Measurements from ENCODE around the gene ACSS3.
"Not testable (repeated sequence)": the region's sequence is repeated elsewhere in the genome, so short reads cannot be mapped to it uniquely, and the experiment has no call there.

The ACSS3 gene

DNA sequence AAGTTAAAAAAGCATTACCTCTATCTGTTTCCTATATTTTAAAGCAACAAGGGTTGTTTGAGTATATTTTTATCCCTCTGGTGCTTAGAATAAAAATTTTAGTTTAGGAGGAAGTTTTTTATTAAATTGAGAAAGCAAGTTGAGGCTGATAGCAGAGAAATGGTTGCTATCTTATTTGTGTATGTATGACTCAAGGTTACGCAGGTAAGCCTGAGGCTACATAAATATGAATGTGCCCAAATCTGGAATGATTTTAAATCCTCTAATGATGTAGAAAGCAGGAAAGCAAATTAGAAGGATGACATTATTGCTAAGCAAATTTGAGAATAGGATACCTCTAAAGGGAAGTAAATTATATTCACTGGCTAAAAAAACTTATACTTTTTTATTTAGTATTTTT, 109.8 kb downstream of the ACSS3 start:
- H2AFZ ChIP-seq (ENCODE audit: insufficient read depth, low read length, poor library complexity): no peak overlapping the region
- no peak overlapping the region for H2AK5ac ChIP-seq (ENCODE audit: low read length)
- no peak overlapping the region for H3K9ac ChIP-seq (ENCODE audit: low read length)
- no peak overlapping the region for H2BK120ac ChIP-seq (ENCODE audit: insufficient read depth, low read length, poor library complexity)
- H3K27ac ChIP-seq (ENCODE audit: low read depth, low read length): no peak overlapping the region
- no peaks in the 10 kb centered on the region for H3K27me3 ChIP-seq (ENCODE audit: insufficient read depth, low read length)
- H2BK5ac ChIP-seq (ENCODE audit: low read depth, low read length, poor library complexity): no peak overlapping the region
- H3K4me1 ChIP-seq (ENCODE audit: control insufficient read depth in 1 of 2, insufficient read depth in 2 of 2, low read length in 2 of 2): no peaks in the 10 kb centered on the region
- H3K36me3 ChIP-seq (ENCODE audit: control insufficient read depth in 1 of 2, insufficient read depth in 2 of 2, low read length in 2 of 2): no peaks in the 10 kb centered on the region
- DNase-seq: no peak
- H3K9me3 ChIP-seq (ENCODE audit: insufficient read depth, low read depth, low read length): no peaks in the 10 kb centered on the region
- H4K91ac ChIP-seq (ENCODE audit: low read depth, low read length): no peak overlapping the region
- no peak overlapping the region for H4K8ac ChIP-seq (ENCODE audit: low read depth, low read length)
- no peak overlapping the region for H3K18ac ChIP-seq (ENCODE audit: low read length)
- no peak overlapping the region for H3K4me2 ChIP-seq (ENCODE audit: low read length)
- no peaks in the 10 kb centered on the region for H3K79me2 ChIP-seq (ENCODE audit: control insufficient read depth, insufficient read depth, low read length, poor library complexity)
- no peak overlapping the region for H4K12ac ChIP-seq (ENCODE audit: low read depth, low read length)
- H3K4ac ChIP-seq (ENCODE audit: low read depth, low read length): no peak overlapping the region
- H2BK12ac ChIP-seq (ENCODE audit: low read length): no peak overlapping the region
- H3K23ac ChIP-seq (ENCODE audit: low read length): no peak overlapping the region
- no peaks in the 10 kb centered on the region for H3K79me1 ChIP-seq (ENCODE audit: low read length)
- no peak overlapping the region for H3K14ac ChIP-seq (ENCODE audit: low read length)
- no CpG with 5 or more reads among the region's 1 CpG for WGBS (ENCODE audit: extremely low coverage, insufficient coverage, insufficient read length)
- no peak overlapping the region for H3K4me3 ChIP-seq (ENCODE audit: low read depth, low read length)

- H4K8ac ChIP-seq (ENCODE audit: low read depth, low read length): no peak overlapping the region
- no peaks in the 10 kb centered on the region for H3K4me1 ChIP-seq (ENCODE audit: control insufficient read depth in 1 of 2, insufficient read depth in 2 of 2, low read length in 2 of 2)
- H2BK120ac ChIP-seq (ENCODE audit: insufficient read depth, low read length, poor library complexity): no peak overlapping the region
- no peak overlapping the region for H3K27ac ChIP-seq (ENCODE audit: low read depth, low read length)
- no peak overlapping the region for H3K4me3 ChIP-seq (ENCODE audit: low read depth, low read length)
- H3K4ac ChIP-seq (ENCODE audit: low read depth, low read length): no peak overlapping the region
- no CpG with 5 or more reads among the region's 3 CpGs for WGBS (ENCODE audit: extremely low coverage, insufficient coverage, insufficient read length)
- no peak overlapping the region for H3K14ac ChIP-seq (ENCODE audit: low read length)
- no peaks in the 10 kb centered on the region for H3K9me3 ChIP-seq (ENCODE audit: insufficient read depth, low read depth, low read length)
- H3K9ac ChIP-seq (ENCODE audit: low read length): no peak overlapping the region
- no peaks in the 10 kb centered on the region for H3K36me3 ChIP-seq (ENCODE audit: control insufficient read depth in 1 of 2, insufficient read depth in 2 of 2, low read length in 2 of 2)
- H4K12ac ChIP-seq (ENCODE audit: low read depth, low read length): no peak overlapping the region
- no peak overlapping the region for H3K23ac ChIP-seq (ENCODE audit: low read length)
- no peaks in the 10 kb centered on the region for H3K79me2 ChIP-seq (ENCODE audit: control insufficient read depth, insufficient read depth, low read length, poor library complexity)
- H2BK12ac ChIP-seq (ENCODE audit: low read length): no peak overlapping the region
- DNase-seq: no peak
- no peak overlapping the region for H4K91ac ChIP-seq (ENCODE audit: low read depth, low read length)
- H3K4me2 ChIP-seq (ENCODE audit: low read length): no peak overlapping the region
- no peak overlapping the region for H2AK5ac ChIP-seq (ENCODE audit: low read length)
- H2BK5ac ChIP-seq (ENCODE audit: low read depth, low read length, poor library complexity): no peak overlapping the region
- H3K79me1 ChIP-seq (ENCODE audit: low read length): no peaks in the 10 kb centered on the region
- H2AFZ ChIP-seq (ENCODE audit: insufficient read depth, low read length, poor library complexity): no peak overlapping the region
- no peak overlapping the region for H3K18ac ChIP-seq (ENCODE audit: low read length)
- H3K27me3 ChIP-seq (ENCODE audit: insufficient read depth, low read length): no peaks in the 10 kb centered on the region
These were observed 118.7 kb downstream of the ACSS3 start for GRCh38 chr12:81196595-81196994.

- H2BK120ac ChIP-seq (ENCODE audit: insufficient read depth, low read length, poor library complexity); H2BK12ac ChIP-seq (ENCODE audit: low read length); H3K4me3 ChIP-seq (ENCODE audit: low read depth, low read length); H3K36me3 ChIP-seq (ENCODE audit: control insufficient read depth in 1 of 2, insufficient read depth in 2 of 2, low read length in 2 of 2); H3K4ac ChIP-seq (ENCODE audit: low read depth, low read length); H3K27me3 ChIP-seq (ENCODE audit: insufficient read depth, low read length); H3K9me3 ChIP-seq (ENCODE audit: insufficient read depth, low read depth, low read length); H4K91ac ChIP-seq (ENCODE audit: low read depth, low read length); H4K8ac ChIP-seq (ENCODE audit: low read depth, low read length); H3K23ac ChIP-seq (ENCODE audit: low read length); H3K79me2 ChIP-seq (ENCODE audit: control insufficient read depth, insufficient read depth, low read length, poor library complexity); H4K12ac ChIP-seq (ENCODE audit: low read depth, low read length); H3K14ac ChIP-seq (ENCODE audit: low read length); H3K79me1 ChIP-seq (ENCODE audit: low read length); H2AFZ ChIP-seq (ENCODE audit: insufficient read depth, low read length, poor library complexity); DNase-seq; H2AK5ac ChIP-seq (ENCODE audit: low read length); H3K18ac ChIP-seq (ENCODE audit: low read length); H3K4me1 ChIP-seq (ENCODE audit: control insufficient read depth in 1 of 2, insufficient read depth in 2 of 2, low read length in 2 of 2); H3K9ac ChIP-seq (ENCODE audit: low read length); H2BK5ac ChIP-seq (ENCODE audit: low read depth, low read length, poor library complexity); H3K27ac ChIP-seq (ENCODE audit: low read depth, low read length); H3K4me2 ChIP-seq (ENCODE audit: low read length): not testable (repeated sequence)
- no CpG with 5 or more reads among the region's 6 CpGs for WGBS (ENCODE audit: extremely low coverage, insufficient coverage, insufficient read length)
These were observed 122.7 kb downstream of the ACSS3 start for GRCh38 chr12:81200561-81200960.

- H4K8ac ChIP-seq (ENCODE audit: low read depth, low read length): no peak overlapping the region
- H2BK5ac ChIP-seq (ENCODE audit: low read depth, low read length, poor library complexity): no peak overlapping the region
- H3K9me3 ChIP-seq (ENCODE audit: insufficient read depth, low read depth, low read length): no peaks in the 10 kb centered on the region
- no peak overlapping the region for H3K9ac ChIP-seq (ENCODE audit: low read length)
- no peak overlapping the region for H3K14ac ChIP-seq (ENCODE audit: low read length)
- H3K4me2 ChIP-seq (ENCODE audit: low read length): no peak overlapping the region
- no CpG with 5 or more reads among the region's 3 CpGs for WGBS (ENCODE audit: extremely low coverage, insufficient coverage, insufficient read length)
- H3K36me3 ChIP-seq (ENCODE audit: control insufficient read depth in 1 of 2, insufficient read depth in 2 of 2, low read length in 2 of 2): no peaks in the 10 kb centered on the region
- no peak overlapping the region for H3K4ac ChIP-seq (ENCODE audit: low read depth, low read length)
- H3K27me3 ChIP-seq (ENCODE audit: insufficient read depth, low read length): no peaks in the 10 kb centered on the region
- H3K4me1 ChIP-seq (ENCODE audit: control insufficient read depth in 1 of 2, insufficient read depth in 2 of 2, low read length in 2 of 2): no peaks in the 10 kb centered on the region
- no peak overlapping the region for H2AK5ac ChIP-seq (ENCODE audit: low read length)
- no peak for DNase-seq
- no peaks in the 10 kb centered on the region for H3K79me1 ChIP-seq (ENCODE audit: low read length)
- H3K23ac ChIP-seq (ENCODE audit: low read length): no peak overlapping the region
- no peak overlapping the region for H2BK120ac ChIP-seq (ENCODE audit: insufficient read depth, low read length, poor library complexity)
- H4K91ac ChIP-seq (ENCODE audit: low read depth, low read length): no peak overlapping the region
- H2AFZ ChIP-seq (ENCODE audit: insufficient read depth, low read length, poor library complexity): no peak overlapping the region
- H3K4me3 ChIP-seq (ENCODE audit: low read depth, low read length): no peak overlapping the region
- H4K12ac ChIP-seq (ENCODE audit: low read depth, low read length): no peak overlapping the region
- H3K18ac ChIP-seq (ENCODE audit: low read length): no peak overlapping the region
- no peaks in the 10 kb centered on the region for H3K79me2 ChIP-seq (ENCODE audit: control insufficient read depth, insufficient read depth, low read length, poor library complexity)
- H3K27ac ChIP-seq (ENCODE audit: low read depth, low read length): no peak overlapping the region
- H2BK12ac ChIP-seq (ENCODE audit: low read length): no peak overlapping the region
These were observed 125.9 kb downstream of the ACSS3 start for GRCh38 chr12:81203671-81204204.
